Vagina (tissue), 2 donors: Measurements from ENCODE around the gene ASCL2.

Experiments
- POLR2A ChIP-seq, 2 donors: fragments of 450-650 bp; IDR thresholded peaks; one replicate each; pipeline ENCODE4 v1.6.1; 2017; ENCODE audit warnings: antibody characterized with exemption in 2 of 2, mild to moderate bottlenecking in 2 of 2, moderate library complexity in 2 of 2
- TF ChIP-seq, protein P1 (sequence below), 3 experiments: fragments of 450-650 bp in 2 of 3; fragments of 200-600 bp in 1 of 3; sonication (generic) in 1 of 3; IDR thresholded peaks; one replicate each; pipeline ENCODE4 v1.5.1; 2017 to 2019; ENCODE audit warnings: antibody characterized with exemption in 3 of 3, mild to moderate bottlenecking in 2 of 3, moderate library complexity in 2 of 3

DNA sequence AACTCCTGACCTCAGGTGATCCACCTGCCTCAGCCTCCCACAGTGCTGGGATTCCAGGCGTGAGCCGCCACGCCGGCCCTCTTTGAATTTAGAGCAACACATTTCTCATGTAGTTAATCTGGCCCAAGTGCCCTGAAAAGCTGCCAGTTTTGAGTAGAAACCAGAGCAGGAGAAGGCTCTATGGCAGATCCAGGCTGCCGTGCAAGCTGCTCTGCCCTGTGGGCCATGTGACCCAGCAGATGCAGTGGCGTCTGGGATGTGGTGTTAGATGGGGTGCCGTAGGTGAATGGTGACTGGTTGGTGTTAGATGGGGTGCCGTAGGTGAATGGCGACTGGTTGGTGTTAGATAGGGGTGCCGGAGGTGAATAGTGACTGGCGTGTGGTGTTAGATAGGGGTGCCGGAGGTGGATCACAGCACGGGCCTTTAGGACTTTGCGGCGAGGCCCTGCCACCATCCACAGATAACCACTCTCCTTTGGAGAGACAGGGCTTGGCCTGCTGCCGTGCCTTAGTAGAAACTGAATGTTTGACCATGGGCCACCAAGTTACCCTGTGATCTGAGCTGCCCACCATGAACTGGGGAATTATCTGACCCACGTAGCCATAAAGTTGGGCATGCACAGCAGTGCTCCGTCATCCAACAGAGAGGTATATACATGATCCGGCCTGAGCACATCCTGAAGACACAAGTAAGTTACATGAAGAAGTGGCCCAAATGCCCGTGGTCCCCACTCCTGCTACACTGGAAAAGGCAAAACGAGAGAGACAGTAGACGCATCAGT lies 32.7 kb downstream of the ASCL2 start:
- TF ChIP-seq, protein P1, sequence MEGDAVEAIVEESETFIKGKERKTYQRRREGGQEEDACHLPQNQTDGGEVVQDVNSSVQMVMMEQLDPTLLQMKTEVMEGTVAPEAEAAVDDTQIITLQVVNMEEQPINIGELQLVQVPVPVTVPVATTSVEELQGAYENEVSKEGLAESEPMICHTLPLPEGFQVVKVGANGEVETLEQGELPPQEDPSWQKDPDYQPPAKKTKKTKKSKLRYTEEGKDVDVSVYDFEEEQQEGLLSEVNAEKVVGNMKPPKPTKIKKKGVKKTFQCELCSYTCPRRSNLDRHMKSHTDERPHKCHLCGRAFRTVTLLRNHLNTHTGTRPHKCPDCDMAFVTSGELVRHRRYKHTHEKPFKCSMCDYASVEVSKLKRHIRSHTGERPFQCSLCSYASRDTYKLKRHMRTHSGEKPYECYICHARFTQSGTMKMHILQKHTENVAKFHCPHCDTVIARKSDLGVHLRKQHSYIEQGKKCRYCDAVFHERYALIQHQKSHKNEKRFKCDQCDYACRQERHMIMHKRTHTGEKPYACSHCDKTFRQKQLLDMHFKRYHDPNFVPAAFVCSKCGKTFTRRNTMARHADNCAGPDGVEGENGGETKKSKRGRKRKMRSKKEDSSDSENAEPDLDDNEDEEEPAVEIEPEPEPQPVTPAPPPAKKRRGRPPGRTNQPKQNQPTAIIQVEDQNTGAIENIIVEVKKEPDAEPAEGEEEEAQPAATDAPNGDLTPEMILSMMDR (IDR thresholded peaks at IDR 0.05): no peak
- TF ChIP-seq POLR2A (IDR thresholded peaks at IDR 0.05): no peak
